ENCODE results near the gene HSPH1.
"Not testable (repeated sequence)": the region's sequence is repeated elsewhere in the genome, so short reads cannot be mapped to it uniquely, and the experiment has no call there.

HSPH1 gene

GRCh38 chr13:31122544-31123260 is 39.0 kb downstream of the HSPH1 start:
- DNase-seq, result no peak

GRCh38 chr13:31122143-31122542 is 39.6 kb downstream of the HSPH1 start:
- no peak for DNase-seq

DNA sequence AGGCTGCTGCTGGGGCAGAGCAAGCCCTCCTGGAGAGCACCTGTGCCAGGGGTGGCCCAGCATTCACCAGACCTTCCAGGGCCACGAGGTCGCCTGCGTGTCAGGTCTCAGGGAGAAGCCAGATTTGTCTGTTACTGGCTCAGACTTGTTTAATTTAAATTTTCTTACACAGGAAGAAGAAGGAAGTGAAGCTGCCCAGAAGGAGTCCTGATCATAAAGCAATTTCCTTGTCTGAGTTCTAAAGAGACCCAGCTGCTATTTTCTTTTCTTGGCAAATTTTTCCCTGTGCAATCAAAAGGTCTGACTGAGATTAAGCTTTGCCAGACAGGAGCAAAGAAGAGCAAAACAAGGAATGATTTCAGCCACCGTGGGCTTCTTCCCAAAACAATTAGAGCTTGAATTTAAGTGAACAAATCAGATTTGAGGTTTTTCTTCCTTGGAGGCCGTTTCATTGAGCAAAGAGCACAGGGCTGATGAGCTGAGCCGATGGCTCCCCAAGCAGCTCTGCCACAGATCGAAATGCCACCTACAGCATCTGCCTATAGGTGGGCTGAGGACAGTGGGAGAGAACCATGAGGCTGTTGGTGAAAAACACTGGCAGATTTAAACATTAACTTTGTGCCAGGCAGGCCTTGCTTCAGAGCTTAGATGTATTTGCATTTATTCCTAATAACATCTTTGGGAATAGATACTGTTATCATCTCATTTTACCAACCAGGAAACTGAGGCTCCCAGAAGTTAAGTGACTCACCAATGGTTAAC is 40.1 kb downstream of the HSPH1 start:
- no peak for DNase-seq

GRCh38 chr13:31119966-31120700 is 41.6 kb downstream of the HSPH1 start:
- peak; percentile 13 for DNase-seq

- DNase-seq, result no peak
These were observed 42.2 kb downstream of the HSPH1 start for GRCh38 chr13:31119526-31119925.

DNA sequence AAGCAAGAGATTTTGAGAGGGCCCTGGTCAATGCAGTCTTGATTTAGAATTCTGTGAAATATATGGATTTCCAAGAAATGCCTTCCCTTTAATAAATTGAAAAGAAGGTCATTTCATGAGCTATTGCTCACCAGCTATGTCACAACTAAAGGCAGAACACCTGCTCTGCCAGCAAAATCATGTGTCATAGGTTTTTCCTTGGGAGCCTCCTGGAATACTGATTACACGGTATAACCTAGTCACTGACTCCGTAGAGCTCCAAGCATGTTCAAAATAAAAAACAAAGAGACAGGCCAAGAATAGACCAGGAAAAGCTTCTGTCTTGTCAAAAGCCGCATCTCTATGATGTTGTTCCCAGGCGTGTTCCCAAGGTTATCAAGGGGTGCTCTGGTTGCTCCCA is 45.5 kb downstream of the HSPH1 start:
- DNase-seq, result no peak

DNA sequence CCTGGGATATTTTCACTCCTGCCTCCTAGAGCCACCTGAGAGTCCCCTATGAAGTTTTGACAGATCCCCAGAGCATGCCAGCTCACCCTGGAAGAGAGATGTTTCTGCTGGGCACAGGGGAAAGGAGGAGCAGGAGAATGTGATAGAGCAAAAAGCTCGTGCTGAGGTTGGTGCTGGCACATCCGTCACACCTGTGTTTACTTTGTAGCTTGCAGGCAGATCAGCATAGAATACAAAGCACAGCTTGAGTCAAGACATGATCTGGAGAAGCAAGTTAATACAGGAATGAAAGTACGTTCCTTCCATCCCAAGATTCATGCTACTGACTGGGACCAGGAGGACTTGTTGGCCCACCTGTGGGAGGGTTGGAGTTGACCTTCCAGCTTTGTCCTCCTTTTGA is 46.1 kb downstream of the HSPH1 start:
- no peak for DNase-seq

DNA sequence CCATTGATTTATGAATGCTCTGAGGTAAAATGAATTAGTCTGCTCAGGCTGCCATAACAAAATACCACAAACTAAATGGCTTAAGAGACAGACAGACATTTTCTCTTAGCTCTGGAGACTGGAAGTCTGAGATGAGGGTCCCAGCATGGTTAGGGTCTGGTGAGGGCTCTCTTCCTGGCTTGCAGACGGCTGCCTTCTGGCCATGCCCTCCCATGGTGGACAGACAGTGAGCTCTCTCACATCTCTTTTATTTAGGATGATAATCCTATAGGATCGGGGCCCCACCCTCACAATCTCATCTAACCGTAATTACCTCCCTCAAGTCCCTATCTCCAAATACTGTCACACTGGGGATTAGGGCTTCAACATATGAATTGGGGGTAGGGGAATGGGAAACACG is 47.1 kb downstream of the HSPH1 start:
- DNase-seq, result no peak

- peak; percentile 65 for DNase-seq
These were observed 50.6 kb downstream of the HSPH1 start for GRCh38 chr13:31111136-31111535.

GRCh38 chr13:31110617-31111016 is 51.1 kb downstream of the HSPH1 start:
- DNase-seq, result no peak

DNA sequence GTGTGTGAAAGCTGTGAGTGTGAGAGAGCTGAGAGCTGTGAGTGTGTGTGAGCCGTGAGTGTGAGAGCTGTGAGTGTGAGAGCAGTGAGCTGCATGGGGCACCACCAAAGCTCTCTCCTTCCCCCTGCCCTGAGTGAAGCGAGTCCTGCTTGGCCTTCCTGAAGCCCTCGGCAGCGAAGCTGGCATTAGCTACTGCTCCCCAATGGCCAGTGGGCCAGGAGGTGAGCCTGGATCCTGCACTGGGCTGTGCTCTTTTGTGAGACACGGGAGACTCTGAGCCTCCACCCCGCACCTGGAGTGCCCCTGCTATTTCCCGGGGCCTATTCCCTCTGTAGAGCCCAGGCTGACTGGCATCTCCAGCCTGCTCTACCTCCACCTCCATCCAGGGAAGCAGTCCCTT is 51.5 kb downstream of the HSPH1 start:
- DNase-seq, result no peak

GRCh38 chr13:31107109-31107508 is 54.6 kb downstream of the HSPH1 start:
- no peak for DNase-seq

GRCh38 chr13:31105856-31106255 is 55.8 kb downstream of the HSPH1 start:
- no peak for DNase-seq

- no peak for DNase-seq
These were observed 56.5 kb downstream of the HSPH1 start for GRCh38 chr13:31105020-31105795.

- DNase-seq, result no peak
These were observed 58.8 kb downstream of the HSPH1 start for GRCh38 chr13:31102905-31103304.

DNA sequence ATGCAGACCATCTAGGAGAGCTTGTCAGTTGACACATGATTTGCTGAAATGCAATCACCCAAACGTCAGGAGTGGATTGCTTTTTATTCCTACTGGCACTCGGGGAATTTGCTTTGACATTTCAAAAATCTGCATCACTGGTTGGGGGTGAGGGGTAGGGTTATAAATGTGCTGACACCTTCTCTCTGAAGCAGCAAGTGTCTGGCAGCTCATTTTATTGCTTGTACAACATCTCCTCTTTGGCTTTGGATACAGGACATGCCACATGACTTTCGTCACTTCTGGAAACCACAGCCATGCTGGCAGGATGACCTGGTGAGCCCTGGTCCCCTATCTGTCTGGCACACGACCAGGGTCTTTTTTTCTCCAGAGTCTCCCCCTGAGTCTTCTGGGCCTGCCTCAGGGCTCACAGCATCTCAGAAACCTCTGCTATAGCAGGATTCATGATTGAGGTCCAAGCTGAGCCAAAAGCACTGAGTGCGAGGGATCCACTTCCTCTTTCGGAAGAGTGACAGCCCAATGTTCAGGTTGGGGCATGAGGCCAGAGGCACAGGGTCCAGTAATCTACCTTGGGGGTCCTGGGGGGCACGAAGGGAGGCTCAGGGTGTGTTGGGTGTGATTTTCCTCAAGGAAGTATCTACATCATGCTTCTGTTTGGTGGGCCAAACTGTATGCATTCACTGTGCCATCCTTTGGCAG is 60.1 kb downstream of the HSPH1 start:
- DNase-seq, result no peak

GRCh38 chr13:31100721-31101120 is 61.0 kb downstream of the HSPH1 start:
- DNase-seq, result no peak

DNA sequence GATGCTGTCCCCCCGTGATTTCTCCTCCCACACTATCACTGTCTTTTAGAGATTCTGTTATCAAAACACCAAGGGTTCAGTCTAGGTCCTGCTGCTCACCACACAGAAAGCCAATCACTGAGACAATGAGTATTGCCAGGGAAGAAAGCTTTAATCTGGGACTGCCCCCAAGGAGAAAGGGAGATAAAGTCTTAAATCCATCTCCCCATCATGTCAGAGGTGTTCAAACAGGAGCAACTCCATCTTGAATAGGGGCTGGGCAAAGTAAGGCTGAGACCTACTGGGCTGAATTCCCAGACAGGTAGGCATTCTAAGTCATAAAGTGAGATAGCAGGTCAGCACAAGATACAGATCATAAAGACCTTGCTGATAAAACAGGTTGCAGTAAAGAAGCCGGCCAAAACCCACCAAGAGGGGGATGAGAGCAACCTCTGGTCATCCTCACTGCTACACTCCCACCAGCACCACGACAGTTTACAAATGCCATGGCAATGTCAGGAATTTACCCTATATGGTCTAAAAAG is 63.7 kb downstream of the HSPH1 start:
- not testable (repeated sequence) for DNase-seq

DNA sequence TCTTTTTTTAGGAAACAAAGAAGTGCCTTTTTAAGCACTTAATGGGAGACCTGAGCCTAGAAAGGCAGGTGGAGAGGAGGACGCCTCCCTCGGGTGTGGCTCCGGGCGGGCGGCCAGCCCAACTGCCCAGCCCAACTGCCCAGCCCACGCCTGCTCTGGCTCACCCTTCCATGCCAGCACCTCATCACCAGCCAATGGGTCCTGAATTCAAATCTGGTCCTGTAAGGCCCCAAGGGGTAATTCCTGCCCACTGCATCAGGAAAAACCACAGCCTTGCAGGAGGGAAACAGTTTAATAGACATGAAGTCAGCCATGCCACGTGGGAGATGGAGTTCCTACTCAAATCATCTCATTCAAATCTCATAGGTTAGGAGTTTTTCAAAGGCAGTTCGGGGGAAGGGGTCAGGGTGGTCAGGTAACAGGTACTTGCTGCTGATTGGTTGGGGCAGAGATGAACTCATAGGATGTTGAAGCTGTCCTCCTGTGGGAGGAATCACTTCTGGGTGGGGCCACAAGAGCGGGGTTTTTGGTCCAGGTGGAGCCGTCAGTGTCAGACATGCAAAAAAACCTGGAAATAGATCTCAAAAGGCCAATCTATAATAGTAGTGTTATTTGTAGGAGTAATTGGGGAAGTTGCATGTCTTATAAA is 64.9 kb downstream of the HSPH1 start:
- DNase-seq, result no peak

DNA sequence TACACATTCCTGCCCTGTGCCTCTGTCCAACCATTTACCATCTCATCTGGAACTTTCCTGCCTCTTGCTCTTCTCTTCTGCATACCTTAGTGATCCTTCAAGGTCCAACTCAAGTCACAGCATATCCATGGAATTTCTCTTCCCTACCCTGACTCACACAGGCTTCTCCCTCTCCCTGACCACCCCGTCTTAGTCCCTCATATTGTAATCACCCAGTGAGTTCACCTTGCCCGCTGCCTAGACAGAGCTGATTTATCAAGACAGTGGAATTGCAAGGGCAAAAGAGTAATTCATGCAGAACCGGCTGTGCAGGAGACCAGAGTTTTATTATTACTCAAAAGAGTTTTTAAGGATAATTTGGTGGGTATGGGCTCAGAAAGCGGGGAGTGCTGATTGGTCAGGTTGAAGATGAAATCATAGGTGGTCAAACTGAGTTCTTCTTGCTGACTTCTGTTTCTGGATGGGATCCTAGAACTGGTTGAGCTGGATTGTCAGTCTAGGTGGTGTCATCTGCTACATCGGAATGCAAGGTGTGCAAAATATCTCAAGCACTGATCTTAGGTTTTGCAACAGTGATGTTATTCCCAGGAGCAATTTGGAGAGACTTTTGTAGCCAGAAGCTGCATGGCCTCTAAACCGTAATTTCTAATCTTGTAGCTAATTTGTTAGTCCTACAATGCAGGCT is 67.2 kb downstream of the HSPH1 start:
- DNase-seq, result no peak
